HL-60 (cell line): ENCODE data around the gene KLHL26.

Experiments used
- DNase-seq, 2 experiments: peaks; one replicate each; pipeline ENCODE4 v3.0.0-alpha.2; 2010 to 2020; ENCODE audit warnings: low read depth in 1 of 2, low spot score in 1 of 2
- H3K27ac ChIP-seq: fragments of 250-450 bp; sonication (Bioruptor Pico); replicated peaks from 2 replicates; pipeline ENCODE4 v1.5.1; 2020; ENCODE audit warnings: mild to moderate bottlenecking, moderate library complexity
- H3K27me3 ChIP-seq: fragments of 250-450 bp; sonication (Bioruptor Pico); 2 replicates; pipeline ENCODE4 v1.5.1; 2021; ENCODE audit warnings: mild to moderate bottlenecking, moderate library complexity; ENCODE audit not compliant: insufficient read depth, poor library complexity, severe bottlenecking
- H3K4me3 ChIP-seq: replicated peaks from 2 replicates; pipeline ENCODE4 v1.5.1; 2011; ENCODE audit warnings: mild to moderate bottlenecking, control low read depth, low read length; ENCODE audit not compliant: insufficient read depth
- GABPA ChIP-seq: IDR thresholded peaks from 2 replicates; pipeline ENCODE4 v1.6.1; 2012; ENCODE audit warnings: low read depth
- POLR2AphosphoS5 ChIP-seq: IDR thresholded peaks from 2 replicates; pipeline ENCODE4 v1.6.1; 2012; ENCODE audit warnings: low read depth
- REST ChIP-seq: IDR thresholded peaks from 2 replicates; pipeline ENCODE4 v1.6.1; 2012; ENCODE audit warnings: low read depth; ENCODE audit not compliant: insufficient replicate concordance
- SPI1 ChIP-seq: IDR thresholded peaks from 2 replicates; pipeline ENCODE4 v1.6.1; 2012; ENCODE audit warnings: low read depth, mild to moderate bottlenecking, borderline replicate concordance
- TF ChIP-seq, protein P1 (sequence below): IDR thresholded peaks from one replicate; pipeline ENCODE4 v1.5.1; 2011; ENCODE audit warnings: low read length, control low read depth, inconsistent platforms; ENCODE audit not compliant: insufficient read depth

KLHL26 gene

GRCh38 chr19:18662972-18663732, 26.3 kb downstream of the KLHL26 start:
- H3K4me3 ChIP-seq, result no peak overlapping the region
- no peak for DNase-seq
- H3K27ac ChIP-seq, result no peak overlapping the region
- no peaks in the 10 kb centered on the region for H3K27me3 ChIP-seq
- TF ChIP-seq GABPA (no peak), POLR2AphosphoS5 (no peak), SPI1 (no peak), REST (no peak)
- TF ChIP-seq, protein P1, sequence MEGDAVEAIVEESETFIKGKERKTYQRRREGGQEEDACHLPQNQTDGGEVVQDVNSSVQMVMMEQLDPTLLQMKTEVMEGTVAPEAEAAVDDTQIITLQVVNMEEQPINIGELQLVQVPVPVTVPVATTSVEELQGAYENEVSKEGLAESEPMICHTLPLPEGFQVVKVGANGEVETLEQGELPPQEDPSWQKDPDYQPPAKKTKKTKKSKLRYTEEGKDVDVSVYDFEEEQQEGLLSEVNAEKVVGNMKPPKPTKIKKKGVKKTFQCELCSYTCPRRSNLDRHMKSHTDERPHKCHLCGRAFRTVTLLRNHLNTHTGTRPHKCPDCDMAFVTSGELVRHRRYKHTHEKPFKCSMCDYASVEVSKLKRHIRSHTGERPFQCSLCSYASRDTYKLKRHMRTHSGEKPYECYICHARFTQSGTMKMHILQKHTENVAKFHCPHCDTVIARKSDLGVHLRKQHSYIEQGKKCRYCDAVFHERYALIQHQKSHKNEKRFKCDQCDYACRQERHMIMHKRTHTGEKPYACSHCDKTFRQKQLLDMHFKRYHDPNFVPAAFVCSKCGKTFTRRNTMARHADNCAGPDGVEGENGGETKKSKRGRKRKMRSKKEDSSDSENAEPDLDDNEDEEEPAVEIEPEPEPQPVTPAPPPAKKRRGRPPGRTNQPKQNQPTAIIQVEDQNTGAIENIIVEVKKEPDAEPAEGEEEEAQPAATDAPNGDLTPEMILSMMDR, result no peak

DNA sequence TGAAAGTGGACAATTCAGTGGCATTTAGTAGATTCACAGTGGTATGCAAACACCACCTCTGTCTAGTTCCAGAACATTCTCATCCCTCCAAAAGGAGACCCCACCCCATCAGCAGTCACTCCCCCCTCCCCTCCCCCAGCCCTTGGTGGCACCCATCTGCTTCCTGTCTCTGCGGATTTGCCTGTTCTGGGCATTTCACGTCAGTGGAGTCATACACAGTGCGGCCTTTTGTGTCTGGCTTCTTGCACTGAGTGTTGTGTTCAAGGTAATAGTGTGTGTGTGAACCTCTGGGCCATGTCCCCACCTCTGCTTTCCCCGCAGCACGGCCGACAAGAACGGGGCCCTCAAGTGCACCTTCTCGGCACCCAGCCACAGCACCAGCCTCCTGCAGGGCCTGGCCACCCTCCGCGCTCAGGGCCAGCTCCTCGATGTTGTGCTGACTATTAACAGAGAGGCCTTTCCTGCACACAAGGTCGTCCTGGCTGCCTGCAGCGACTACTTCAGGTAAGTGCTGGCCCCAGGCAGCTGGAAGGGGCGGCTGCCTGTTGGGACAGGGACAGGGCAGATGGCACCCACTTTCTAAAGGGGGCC, 27.2 kb downstream of the KLHL26 start:
- Histone ChIP-seq H3K27ac (no peak overlapping the region), H3K4me3 (no peak overlapping the region), H3K27me3 (no peaks in the 10 kb centered on the region)
- DNase-seq, result no peak
- TF ChIP-seq SPI1, result no peak
- TF ChIP-seq, protein P1, result no peak
- no peak for TF ChIP-seq POLR2AphosphoS5
- no peak for TF ChIP-seq REST
- TF ChIP-seq GABPA, result no peak

GRCh38 chr19:18665771-18666202, 29.0 kb downstream of the KLHL26 start:
- no peak overlapping the region for H3K4me3 ChIP-seq
- no peak for DNase-seq
- no peak overlapping the region for H3K27ac ChIP-seq
- TF ChIP-seq SPI1 (no peak), GABPA (no peak), REST (no peak), POLR2AphosphoS5 (no peak)
- TF ChIP-seq, protein P1, result no peak
- H3K27me3 ChIP-seq, result no peaks in the 10 kb centered on the region
